GM21717 (cell line): ENCODE measurements around the gene AFAP1.

ENCODE experiments used
- ATAC-seq: cut with Tn5 transposase; IDR thresholded peaks from one replicate; pipeline ENCODE4 v1.9.1; 2021; ENCODE audit warnings: mild to moderate bottlenecking, moderate library complexity; ENCODE audit not compliant: unreplicated experiment

The AFAP1 gene

DNA sequence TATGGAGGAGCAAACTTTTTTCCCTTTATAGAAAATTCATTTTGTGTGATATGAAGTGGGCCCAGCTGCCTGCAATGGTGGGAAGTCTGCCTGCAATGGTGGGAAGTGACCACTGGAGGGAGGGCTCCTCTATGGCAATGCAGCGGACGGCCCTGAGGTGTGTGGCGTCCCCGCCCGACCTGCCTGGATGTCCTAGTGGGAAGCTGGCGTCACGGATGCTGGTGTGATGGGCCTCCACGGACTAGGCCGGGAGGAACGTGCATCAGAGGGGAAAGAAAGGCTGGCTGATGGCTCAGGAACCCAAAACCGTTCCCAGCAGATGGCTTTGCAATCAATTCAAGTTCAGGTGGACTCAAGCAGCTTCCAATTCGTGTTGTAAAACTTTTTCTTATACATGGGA is 177.9 kb downstream of the AFAP1 start:
- peak; percentile 58 for ATAC-seq

DNA sequence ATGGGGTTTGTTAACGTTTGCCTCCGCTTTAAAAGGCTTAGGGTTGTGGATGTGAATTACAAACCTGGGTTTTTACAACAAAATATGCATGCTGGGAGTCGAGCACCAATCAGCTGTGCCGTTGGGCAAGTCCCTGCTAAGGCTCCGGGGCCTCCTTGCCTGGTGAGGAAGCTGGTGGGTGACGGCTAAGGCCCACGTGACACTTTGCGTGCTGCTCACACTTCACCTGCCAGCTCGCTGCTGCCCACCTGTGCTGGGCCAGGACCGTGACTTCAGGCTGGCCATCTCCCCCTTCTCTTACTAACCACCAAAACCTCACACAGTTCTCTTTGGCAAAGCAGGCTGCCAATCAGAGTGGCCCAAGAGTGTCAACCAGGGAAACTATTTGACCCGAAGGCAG is 178.3 kb downstream of the AFAP1 start:
- no peak for ATAC-seq

DNA sequence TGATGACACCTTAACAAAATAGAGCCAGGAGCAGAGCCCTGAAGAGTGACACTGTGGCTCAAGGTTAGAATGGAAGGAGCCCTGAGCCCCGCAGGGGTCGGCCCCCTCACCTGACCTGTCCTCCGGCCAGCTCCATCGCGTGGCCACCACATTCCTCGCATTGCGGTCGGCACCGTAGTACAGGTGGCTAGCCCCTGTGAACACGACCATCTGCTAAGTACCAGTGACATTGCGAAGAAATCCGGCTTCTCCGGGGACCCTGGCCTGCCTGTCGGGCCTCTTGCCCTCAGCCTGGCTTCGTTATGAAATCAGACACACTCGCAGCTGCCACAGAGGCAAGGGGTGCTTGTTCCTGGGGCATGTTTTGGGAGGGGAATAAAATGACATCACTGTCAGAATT is 179.0 kb downstream of the AFAP1 start:
- ATAC-seq: no peak

DNA sequence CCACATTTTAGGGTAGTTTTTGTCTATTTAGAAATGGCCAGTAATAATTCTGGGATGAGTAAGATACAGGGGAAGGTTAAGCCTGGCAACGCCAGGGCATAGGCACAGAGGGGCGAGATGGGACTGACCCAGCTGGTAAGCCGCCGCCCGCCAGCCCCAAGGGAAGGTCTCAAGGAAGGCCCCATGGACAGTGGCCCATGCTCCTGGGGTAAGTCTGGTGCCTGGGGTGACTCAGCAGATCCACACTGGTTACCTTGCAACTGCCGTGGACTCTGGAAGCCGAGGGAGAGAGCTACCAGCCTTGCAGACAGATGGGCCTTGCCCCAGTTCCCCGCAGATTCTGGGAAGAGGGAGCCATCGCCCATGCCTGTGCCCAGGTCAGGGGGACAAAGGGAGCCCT is 179.4 kb downstream of the AFAP1 start:
- no peak for ATAC-seq

DNA sequence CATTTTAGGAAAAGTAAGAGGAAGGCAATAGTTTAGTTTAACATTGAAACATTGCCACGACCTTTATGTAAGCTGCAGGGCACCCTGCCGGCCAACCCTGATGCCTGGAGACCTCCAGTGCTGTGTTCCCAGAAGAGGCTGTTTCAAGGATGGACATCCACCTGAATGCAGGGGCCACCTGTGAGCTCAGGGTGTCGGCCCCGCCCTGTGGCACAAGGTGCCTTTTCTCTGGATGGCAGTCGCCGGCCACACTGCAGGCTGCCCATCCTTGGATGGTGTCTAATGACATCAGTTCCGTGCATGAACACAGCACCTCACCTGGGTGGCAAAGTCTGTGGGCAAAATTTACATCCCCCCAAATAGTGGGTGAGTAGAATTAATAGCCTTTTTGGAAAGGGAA is 180.0 kb downstream of the AFAP1 start:
- no peak for ATAC-seq

DNA sequence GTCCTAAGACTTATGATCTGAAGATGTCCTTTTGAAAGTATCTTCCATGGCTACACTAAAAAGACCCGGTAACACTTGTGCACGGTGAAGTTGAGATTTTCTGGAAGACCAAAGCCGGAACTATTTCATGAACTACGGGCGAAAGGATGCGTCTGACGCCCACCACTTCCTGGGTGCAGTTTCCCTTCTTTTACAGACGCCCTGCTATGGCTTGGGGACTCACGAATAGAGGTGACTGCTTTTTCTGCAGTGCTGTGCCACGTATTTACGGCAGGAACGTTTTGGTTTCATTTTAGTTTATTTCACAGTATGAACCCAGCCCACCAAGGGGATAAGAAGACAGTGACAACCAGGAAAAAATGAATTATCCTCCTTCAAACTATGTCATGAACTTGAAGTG is 180.4 kb downstream of the AFAP1 start:
- ATAC-seq: no peak

DNA sequence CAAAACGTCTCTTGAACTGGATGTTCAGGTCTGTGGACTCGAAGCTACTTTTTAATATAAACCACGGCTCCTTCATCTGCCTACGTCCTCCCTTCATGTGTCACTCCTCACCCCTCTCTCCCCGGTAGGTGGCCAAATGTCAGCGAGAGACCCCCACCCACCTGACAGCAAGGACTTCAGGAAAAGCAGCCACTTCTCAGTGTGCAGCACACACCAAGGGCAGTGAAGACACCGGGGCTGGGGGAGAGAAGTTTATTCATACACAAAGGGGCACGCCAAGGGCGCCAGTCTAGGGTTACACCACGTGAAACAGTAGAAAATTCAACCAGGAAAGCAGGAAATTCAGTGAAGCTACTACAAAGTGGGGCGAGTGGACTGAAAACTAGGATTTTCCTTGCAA is 181.2 kb downstream of the AFAP1 start:
- ATAC-seq: no peak

DNA sequence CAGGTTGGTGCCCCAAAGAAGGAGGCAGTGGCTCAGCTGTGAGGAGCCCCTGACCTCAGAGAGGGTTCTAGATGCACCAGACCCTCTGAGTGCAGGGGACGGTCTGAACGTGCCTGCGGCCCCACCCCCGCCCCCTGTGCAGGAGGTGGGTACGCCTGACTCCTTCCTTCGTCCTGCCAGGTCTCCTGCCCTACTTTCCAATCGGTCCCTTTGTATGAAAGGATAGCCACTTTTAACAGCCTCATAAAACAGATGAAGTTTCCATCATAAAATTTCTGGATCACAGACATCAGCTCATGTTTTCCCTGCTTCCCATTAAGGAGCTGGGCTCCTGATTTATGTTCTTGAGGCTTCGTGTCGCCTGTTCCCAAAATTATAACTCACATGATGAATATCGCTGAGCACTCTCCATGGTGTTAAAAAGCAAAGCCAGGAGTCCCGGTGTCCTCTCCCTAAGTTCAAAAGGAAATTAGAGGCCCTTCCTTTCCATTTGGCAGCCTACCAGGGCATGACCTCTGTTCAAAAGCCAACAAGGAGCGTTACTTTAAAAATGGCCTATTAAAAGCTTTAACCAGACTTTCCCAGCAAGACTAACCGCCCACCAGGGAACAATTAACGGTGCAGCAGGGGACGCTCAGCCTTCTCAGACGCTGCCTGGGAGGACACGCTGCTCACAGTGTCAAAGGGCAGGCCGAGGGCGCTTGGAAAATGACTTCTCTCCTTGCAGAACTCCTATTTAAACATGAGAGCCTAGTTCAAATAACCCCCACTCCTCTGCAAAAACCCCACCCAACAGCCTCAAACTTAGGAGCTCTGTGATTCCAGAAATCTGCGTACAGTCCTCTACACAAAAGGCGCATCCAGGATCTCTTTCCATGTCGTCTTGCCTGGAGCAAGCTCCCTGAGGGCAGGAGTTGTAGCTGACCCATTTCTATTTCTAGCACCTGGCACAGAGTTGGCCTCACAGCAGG is 181.9 kb downstream of the AFAP1 start:
- no peak for ATAC-seq

DNA sequence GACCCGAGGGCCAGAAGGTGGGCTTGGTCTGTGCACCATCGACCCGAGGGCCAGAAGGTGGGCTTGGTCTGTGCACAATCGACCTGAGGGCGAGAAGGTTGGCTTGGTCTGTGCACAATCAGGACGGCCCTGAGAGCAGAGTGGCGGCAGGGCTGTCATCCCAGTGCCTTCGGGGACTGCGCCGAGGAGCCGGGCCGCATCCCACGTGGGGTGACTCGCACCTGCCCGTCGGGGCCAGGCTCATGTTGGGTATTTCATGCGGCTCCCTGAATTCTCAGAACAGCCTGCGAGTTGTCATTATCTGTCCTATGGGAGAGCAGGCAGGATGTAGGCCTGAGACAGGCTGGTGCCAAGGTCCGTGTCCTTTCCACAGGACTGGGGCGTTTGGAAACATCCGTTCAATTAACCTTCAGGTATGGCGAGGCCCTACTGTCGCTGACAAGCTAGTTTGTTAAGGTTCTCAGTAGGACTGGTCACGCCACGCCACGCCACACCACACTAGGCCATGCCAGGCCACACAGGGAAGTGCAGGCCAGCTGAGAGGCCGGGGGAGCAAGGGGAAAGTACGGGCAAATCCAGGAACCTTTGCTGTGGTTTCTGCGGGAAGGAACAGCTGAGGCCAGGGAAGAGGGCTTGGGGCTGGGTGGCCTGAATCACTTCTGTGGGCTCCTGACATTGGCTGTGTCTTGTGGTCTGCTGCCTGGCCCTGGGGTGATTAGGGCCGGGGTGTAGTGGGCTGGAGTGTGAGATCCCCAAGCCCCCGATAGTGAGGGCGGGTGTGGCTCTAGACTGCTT is 182.9 kb downstream of the AFAP1 start:
- no peak for ATAC-seq

DNA sequence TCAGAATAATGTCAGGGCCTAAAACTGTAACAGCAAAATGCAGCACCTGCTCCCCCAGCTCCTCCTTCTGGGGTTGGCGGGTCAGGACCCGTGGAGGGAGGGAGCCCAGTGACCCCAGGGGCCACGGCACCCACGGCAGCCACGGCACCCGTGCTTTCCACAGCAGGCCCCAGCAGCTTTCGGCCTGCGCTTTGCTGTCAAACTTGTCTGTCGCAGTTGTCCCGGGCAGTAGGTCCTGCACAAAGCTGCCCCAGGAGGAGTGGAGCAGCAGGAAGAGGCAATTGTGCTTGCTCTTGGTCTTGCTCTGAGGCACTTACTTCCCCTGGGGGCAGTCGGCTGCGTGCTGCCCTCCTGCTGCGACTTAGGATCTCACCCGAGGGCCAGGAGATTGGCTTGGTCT is 183.6 kb downstream of the AFAP1 start:
- ATAC-seq: no peak

DNA sequence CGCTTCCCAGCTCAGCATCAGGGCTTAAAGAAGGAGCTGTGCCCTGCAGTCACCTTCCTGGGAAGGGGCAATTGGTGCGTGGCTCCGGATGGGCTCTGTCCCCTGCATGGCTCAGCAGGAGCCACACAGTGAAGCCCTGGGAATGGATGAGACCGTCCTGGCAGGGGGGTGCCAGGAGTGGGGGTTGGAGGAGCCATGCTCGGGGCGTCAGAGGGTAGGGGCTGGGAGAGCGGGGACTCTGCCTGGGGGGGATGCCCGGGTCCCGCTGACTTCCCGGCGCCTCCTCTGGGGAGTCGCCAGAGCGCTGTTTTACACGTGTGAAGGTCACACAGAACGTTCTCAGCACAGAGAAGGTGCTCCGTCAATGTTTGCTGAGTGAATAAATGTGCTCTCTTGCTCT is 184.1 kb downstream of the AFAP1 start:
- ATAC-seq: no peak

DNA sequence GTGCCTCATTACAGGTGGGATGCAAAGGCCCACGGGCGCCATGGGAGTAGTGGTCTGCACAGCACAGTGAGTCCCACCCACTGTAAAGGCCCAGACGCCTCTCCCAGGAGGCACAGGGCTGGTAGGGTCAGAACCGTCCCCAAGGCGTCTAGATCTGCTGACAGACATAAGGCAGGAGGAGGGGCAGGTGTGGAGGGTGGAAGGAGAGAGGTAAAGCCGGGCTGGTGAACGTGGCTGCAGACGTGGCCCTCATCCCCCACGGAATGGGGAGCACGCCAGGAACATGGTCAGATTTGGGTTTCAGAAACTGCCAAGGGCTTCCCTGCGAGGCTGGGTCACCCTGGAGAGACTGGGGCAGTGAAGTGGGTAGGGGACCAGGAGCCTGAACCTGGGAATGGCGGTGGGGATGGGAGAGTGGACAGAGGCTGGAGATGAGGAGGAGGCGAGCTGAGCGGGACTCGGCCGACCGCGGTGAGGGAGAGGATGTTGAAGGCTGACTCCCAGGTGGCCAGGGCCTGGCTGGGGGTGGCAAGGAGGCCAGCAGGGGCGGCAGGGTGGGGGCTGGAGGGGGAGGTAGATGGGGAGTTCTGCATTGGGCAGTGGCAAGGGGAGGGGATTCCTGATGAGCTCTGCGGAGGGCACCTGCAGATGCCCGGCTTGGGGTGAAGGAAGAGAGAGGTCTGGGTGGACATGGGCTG is 184.9 kb downstream of the AFAP1 start:
- ATAC-seq: no peak

DNA sequence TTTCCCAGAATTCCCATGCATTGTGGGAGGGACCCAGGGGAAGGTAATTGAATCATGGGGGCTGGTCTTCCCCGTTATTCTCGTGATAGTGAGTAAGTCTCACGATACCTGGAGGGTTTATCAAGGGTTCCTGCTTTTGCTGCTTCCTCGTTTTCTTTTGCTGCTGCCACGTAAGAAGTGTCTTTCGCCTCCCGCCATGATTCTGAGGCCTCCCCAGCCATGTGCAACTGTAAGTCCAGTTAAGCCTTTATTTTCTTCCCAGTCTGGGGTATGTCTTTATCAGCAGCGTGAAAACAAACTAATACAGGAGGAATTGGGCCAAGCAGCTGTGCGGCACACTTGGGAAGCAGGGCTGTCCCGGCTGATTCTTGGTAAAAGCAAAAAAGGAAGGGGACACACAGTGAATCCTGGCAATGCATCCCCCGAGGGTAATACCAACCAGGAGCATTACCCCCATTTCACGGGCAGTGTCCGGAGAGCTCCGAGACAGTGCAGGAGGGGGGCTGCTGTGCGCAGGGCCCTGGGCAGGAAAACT is 185.7 kb downstream of the AFAP1 start:
- ATAC-seq: no peak

DNA sequence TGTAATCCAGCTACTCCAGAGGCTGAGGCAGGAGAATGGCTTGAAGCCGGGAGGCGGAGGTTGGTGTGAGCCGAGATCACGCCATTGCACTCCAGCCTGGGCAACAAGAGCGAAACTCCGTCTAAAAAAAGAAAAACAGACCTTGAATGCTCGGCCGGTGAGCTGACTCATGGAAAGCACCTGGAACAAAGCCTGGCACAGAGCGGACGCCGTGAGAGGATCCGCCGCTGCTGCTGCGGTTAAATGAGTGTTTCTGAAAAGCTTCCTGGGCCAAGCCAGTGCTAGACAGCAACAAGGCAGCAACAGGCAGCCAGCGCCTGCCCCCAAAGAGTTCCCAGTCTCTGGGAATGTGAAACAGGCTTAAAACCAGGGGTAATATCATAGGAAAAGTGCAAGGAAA is 186.4 kb downstream of the AFAP1 start:
- ATAC-seq: no peak

DNA sequence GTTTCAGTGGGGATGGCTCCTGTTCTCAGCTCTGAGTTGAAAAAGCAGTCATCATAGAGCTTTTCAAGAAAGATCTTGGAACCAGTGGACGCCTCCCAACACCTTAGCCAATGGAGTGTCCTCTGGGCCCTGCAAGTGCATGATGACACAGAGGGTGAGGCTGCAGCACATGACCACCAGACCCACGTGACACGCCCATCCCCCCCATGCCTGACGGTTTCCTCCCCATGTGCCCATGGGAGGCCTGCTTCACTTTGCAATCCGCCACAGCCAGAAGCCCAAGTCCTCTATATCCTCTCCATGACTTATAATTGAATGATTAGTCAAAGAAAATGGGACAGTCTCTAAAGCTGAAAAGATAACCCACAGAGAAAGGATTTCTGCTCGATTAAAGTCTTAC is 187.0 kb downstream of the AFAP1 start:
- no peak for ATAC-seq

DNA sequence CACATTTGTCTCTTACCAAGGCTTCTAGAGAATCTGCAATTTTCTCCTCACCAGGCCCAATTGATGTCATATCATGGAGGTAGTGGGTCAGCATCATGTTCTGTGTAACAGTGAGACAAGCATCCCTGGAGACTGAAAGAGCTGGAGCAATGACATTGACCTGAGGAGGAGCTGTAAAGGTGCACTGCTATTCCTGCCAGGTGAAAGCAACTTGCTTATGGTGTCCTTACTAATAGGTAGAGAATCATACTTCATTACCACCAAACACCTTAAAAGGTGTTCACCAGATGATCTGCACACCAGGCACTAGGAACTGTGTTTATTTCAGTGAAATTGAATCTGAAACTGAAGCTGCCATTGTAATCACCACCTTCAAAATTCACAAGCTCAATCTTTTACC is 188.7 kb downstream of the AFAP1 start:
- no peak for ATAC-seq

DNA sequence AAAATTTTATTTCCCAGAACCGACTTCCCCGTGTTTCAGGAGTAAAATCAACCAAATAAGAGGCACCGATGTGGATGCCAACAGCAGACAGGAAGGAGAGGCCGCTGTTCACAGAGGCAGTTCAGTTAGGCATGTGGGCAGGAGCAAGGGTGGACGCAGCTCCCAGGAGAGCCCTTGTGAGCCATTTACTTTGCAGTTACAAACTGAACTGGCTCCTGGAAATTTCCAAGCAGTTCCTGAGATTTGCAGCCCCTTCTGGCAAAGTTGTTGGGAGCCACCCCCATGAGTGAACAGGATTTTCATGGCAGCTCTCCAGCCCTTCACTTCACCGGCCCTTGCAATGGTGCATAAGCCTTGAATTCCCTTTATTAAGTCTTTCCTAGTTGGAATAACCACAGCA is 189.1 kb downstream of the AFAP1 start:
- no peak for ATAC-seq

DNA sequence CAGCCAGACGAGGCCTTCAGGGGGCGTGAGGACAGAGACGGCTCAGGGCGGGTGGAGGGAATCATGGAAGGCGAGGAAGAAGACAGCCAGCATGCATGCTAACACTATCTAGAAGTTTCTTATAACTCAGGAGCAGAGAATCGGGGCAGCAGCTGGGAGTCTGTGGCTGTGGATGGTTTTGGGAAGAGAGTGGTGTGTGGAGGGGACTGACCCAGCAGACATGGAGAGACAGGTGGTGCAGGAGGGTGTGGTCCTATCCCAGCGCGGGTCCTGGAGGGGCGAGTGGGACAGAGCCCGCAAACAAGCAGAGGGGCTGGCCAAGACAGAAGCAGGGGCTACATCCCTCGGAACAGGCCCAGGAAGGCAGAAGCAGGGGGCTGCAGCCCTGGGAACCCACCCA is 192.1 kb downstream of the AFAP1 start:
- ATAC-seq: no peak

DNA sequence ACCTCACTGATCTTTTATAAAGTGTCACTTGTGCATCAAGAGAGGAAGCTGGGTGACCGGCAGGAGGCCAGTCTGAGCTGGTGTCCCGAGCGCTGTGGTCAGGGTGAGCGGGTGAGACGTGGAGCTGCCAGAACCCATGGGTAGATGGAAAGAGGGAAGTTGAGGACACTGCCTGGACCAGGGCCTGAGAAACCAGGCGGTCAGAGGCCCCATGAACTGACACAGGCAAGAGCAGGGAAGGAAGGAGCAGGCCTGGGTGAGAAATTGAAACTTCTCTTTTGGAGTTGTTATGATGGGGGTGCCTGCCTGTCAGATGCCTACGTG is 192.6 kb downstream of the AFAP1 start:
- ATAC-seq: no peak

DNA sequence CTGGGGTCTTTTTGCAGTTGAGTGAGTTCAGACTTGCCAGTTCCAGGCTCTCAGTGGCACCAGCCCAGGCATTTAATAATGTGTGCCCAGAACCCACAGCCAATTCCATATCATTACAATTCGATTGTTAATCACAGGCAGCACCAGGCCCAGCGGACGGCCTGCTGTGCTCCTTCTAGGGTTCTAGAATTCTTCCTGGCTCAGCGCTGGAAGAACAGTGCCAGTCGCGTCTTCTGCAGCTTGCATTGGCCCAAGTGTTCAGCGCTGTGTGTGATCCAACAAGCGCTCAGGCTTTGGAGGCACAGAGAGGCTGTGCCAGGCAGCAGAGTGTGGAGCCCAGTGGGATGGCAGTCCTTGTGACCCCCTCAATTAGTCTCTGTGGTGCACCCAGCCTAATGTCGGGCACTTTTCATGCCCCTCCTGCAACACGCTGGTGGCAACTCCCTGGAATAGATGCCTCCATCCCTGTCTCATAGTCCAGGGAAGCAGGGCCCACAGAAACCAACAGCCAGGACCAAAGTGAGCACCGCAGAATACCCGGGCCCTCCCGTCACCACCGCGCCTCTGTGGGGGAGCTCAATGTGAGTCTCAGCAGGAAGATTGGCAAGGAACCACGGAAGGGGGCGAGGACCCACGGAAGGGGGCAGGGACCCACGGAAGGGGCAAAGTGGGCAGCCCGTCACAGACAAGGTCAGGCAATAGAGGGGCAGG is 193.2 kb downstream of the AFAP1 start:
- no peak for ATAC-seq
